Brain microvascular endothelial cell (primary cell): Measurements from ENCODE around the gene MCRIP1.
"Not testable (repeated sequence)": the region's sequence is repeated elsewhere in the genome, so short reads cannot be mapped to it uniquely, and the experiment has no call there.

Source experiments
- DNase-seq: peaks from one replicate; pipeline ENCODE4 v3.0.0-alpha.2; 2020
- H3K27ac ChIP-seq: fragments of 250-450 bp; sonication (Bioruptor Pico); 2 replicates; pipeline ENCODE4 v1.5.1; 2020; ENCODE audit warnings: mild to moderate bottlenecking, moderate library complexity
- H3K27me3 ChIP-seq: fragments of 250-450 bp; sonication (Bioruptor Pico); replicated peaks from 2 replicates; pipeline ENCODE4 v1.5.1; 2020; ENCODE audit warnings: mild to moderate bottlenecking
- H3K36me3 ChIP-seq: fragments of 250-450 bp; sonication (Bioruptor Pico); replicated peaks from 2 replicates; pipeline ENCODE4 v1.5.1; 2020; ENCODE audit warnings: mild to moderate bottlenecking
- H3K4me3 ChIP-seq: 2 replicates; pipeline ENCODE4 v1.5.1; 2011; ENCODE audit warnings: low read depth, mild to moderate bottlenecking, control low read depth, low read length, moderate library complexity
- CTCF ChIP-seq: IDR thresholded peaks from 2 replicates; pipeline ENCODE4 v1.5.1; 2011; ENCODE audit warnings: low read depth, mild to moderate bottlenecking, moderate library complexity, low read length, control low read depth, inconsistent platforms; ENCODE audit errors: missing control alignments
- in situ Hi-C: cut with HindIII; loops from 2 replicates; pipeline ENCODE4 v1.10.0; 2017; ENCODE audit warnings: low sequenced_read_pairs, low pct_ligation_motif_present

The MCRIP1 gene

DNA sequence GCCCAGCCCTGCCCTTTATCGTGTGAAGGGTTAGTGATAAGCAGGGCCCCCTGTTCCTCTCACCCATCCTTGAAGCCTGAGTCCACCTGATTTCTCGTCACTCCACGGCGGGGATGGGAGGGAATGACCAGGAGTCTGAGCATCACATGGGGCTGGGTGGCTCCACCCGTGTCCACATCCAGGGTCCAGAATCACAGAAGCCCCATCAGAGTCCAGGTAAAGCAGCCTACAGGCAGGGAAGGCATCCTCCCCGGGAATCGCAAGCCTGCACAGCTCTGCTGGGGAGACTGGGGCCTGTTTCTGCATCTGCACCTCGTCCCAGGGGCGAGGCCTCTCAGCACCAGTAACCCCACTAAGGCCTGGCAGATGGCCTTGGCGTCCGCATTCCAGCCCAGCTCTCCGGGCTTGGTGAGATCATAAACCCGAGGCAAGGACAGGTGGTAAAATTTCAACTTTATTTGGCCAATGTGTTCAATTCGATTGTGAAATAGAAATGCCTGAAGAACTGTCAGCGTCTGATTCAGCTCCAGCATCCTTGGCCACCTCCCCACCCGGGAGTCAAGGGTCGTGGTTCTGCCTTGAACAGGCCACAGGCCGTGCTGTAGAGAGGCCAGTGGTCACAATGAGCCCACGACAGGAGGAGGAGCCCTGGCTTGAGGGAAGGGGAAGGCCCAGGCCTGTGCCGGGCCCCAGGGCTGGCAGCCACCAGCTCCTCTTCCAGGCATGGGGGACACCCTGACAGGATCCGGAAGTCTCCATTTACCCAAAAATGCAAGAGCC, 9.8 kb upstream of the MCRIP1 start:
- in situ Hi-C loops: no loop called here
- Histone ChIP-seq H3K27me3 (no peaks in the 10 kb centered on the region), H3K4me3 (no peak overlapping the region), H3K27ac (no peak overlapping the region), H3K36me3 (peaks cover 59% of the 10 kb centered on the region)
- TF ChIP-seq CTCF: no peak
- no peak for DNase-seq

DNA sequence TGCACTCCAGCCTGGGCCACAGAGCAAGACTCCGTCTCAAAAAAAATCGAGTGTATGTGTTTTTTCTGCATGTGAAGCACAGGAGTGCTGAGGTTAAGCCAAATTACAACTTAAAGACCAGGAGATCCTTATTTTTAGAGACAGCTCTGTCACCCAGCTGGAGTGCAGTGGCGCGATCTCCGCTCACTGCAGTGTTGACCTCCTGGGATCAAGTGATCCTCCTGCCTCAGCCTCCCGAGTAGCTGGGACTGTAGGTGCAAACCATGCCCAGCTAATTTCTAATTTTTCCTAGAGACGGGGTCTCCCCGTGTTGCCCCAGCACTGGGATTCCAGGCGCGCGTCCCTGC, 9.3 kb upstream of the MCRIP1 start:
- H3K27me3 ChIP-seq: no peaks in the 10 kb centered on the region
- in situ Hi-C loops: no loop called here
- DNase-seq: no peak
- TF ChIP-seq CTCF: no peak
- no peak overlapping the region for H3K4me3 ChIP-seq
- H3K36me3 ChIP-seq: peaks cover 55% of the 10 kb centered on the region
- no peak overlapping the region for H3K27ac ChIP-seq

- TF ChIP-seq CTCF: no peak
- Histone ChIP-seq H3K27me3 (no peaks in the 10 kb centered on the region), H3K4me3 (no peak overlapping the region), H3K27ac (no peak overlapping the region), H3K36me3 (peaks cover 50% of the 10 kb centered on the region)
- in situ Hi-C loops: no loop called here
- DNase-seq: no peak
These were observed 8.8 kb upstream of the MCRIP1 start for GRCh38 chr17:81841866-81842265.

- TF ChIP-seq CTCF: no peak
- DNase-seq: no peak
- H3K27ac ChIP-seq: no peak overlapping the region
- H3K4me3 ChIP-seq: no peak overlapping the region
- no peaks in the 10 kb centered on the region for H3K27me3 ChIP-seq
- H3K36me3 ChIP-seq: peaks cover 42% of the 10 kb centered on the region
- in situ Hi-C loops: no loop called here
These were observed 8.0 kb upstream of the MCRIP1 start for GRCh38 chr17:81840826-81841778.

- H3K4me3 ChIP-seq, in situ Hi-C loops, DNase-seq, H3K27me3 ChIP-seq, H3K27ac ChIP-seq: not testable (repeated sequence)
- H3K36me3 ChIP-seq: peaks cover 32% of the 10 kb centered on the region
These were observed 7.0 kb upstream of the MCRIP1 start for GRCh38 chr17:81840059-81840458.

DNA sequence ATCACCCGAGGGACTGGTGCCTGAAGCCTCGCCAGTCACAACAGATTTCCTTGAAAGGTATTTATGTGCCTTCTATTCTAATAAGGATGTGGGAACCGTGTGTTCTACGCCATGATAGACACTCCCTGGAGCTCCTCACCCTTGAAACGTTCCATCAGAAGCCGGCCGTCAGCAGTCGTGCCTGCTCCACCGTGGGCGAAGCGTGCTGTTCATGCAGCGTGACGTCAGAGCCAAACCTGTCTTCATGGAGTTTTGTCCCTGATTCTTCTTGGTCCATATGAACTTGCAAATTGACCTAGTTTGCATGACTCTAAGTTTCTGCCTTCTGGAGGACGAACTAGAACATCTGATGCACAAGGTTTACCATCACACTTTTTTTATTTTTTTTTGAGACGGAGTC, 6.2 kb upstream of the MCRIP1 start:
- Histone ChIP-seq H3K27ac (no peak overlapping the region), H3K4me3 (no peak overlapping the region), H3K27me3 (no peaks in the 10 kb centered on the region), H3K36me3 (peaks cover 24% of the 10 kb centered on the region)
- in situ Hi-C loops: no loop called here
- no peak for TF ChIP-seq CTCF
- DNase-seq: no peak
